CD14-positive monocyte (primary cell): ENCODE data around the gene IFIT1. TPM values are rescaled to one million over a fixed set of nuclear protein-coding genes. Genes with fewer than 3 reads are reported as not detected.

Experiments
- DNase-seq, 3 donors: peaks; one replicate each; pipeline ENCODE4 v3.0.0-alpha.2; 2011 to 2022
- H2AFZ ChIP-seq: 2 replicates; pipeline ENCODE4 v1.6.0; 2012; ENCODE audit warnings: mild to moderate bottlenecking, low read depth, low read length, inconsistent platforms; ENCODE audit not compliant: insufficient read depth, poor library complexity, severe bottlenecking
- H3K27ac ChIP-seq, 2 donors: 1 replicate in 1 of 2; 2 replicates in 1 of 2; pipeline ENCODE4 v1.5.1; 2012 to 2013; ENCODE audit warnings: low read length in 2 of 2, control low read depth in 1 of 2, inconsistent platforms in 1 of 2, low read depth in 1 of 2, mild to moderate bottlenecking in 1 of 2
- H3K27me3 ChIP-seq, 2 donors: one replicate each; pipeline versions ENCODE4 v1.6.0 to v1.6.1; 2011 to 2013; ENCODE audit warnings: low read length in 2 of 2; ENCODE audit not compliant: control insufficient read depth in 2 of 2, insufficient read depth in 2 of 2
- H3K36me3 ChIP-seq, 2 donors: replicated peaks in 1 of 2; 1 replicate in 1 of 2; 2 replicates in 1 of 2; pipeline versions ENCODE4 v1.5.1 to v1.6.1; 2012 to 2013; ENCODE audit warnings: low read length in 2 of 2, control low read depth in 1 of 2, inconsistent platforms in 1 of 2, mild to moderate bottlenecking in 1 of 2; ENCODE audit not compliant: insufficient read depth in 2 of 2, control insufficient read depth in 1 of 2
- H3K4me1 ChIP-seq, 2 donors: 1 replicate in 1 of 2; 2 replicates in 1 of 2; pipeline versions ENCODE4 v1.5.1 to v1.6.1; 2012 to 2013; ENCODE audit warnings: low read length in 2 of 2, control low read depth in 1 of 2, inconsistent platforms in 1 of 2, mild to moderate bottlenecking in 1 of 2, moderate library complexity in 1 of 2; ENCODE audit not compliant: insufficient read depth in 2 of 2, control insufficient read depth in 1 of 2
- H3K4me2 ChIP-seq: replicated peaks from 2 replicates; pipeline ENCODE3; 2012; ENCODE audit warnings: low read length, moderate library complexity, mild to moderate bottlenecking; ENCODE audit not compliant: poor library complexity, severe bottlenecking; ENCODE audit errors: extremely low read depth
- H3K4me3 ChIP-seq, 3 experiments: fragments of 200-600 bp in 1 of 3; sonication (generic) in 1 of 3; replicated peaks in 1 of 3; 1 replicate in 2 of 3; 2 replicates in 1 of 3; pipeline ENCODE4 v1.5.1; 2011 to 2013; ENCODE audit warnings: low read length in 3 of 3, mild to moderate bottlenecking in 3 of 3, control low read depth in 2 of 3, low read depth in 2 of 3, inconsistent platforms in 1 of 3, moderate library complexity in 1 of 3
- H3K79me2 ChIP-seq: 2 replicates; pipeline ENCODE4 v1.6.0; 2012; ENCODE audit warnings: mild to moderate bottlenecking, control low read depth, inconsistent platforms, low read length, moderate library complexity; ENCODE audit not compliant: insufficient read depth
- H3K9ac ChIP-seq: 2 replicates; pipeline ENCODE4 v1.6.0; 2017; ENCODE audit warnings: low read length, mild to moderate bottlenecking; ENCODE audit not compliant: insufficient read depth, poor library complexity, severe bottlenecking
- H3K9me3 ChIP-seq, 2 donors: replicated peaks in 1 of 2; 1 replicate in 1 of 2; 2 replicates in 1 of 2; pipeline versions ENCODE4 v1.5.1 to v1.6.1; 2012 to 2013; ENCODE audit warnings: low read length in 2 of 2, control low read depth in 1 of 2; ENCODE audit not compliant: control insufficient read depth in 1 of 2, insufficient read depth in 1 of 2
- H4K20me1 ChIP-seq: 2 replicates; pipeline ENCODE4 v1.6.0; 2012; ENCODE audit warnings: mild to moderate bottlenecking, low read length, control low read depth, moderate library complexity; ENCODE audit not compliant: insufficient read depth
- H3K27ac Mint-ChIP-seq, 7 donors: one replicate each; pipeline ENCODE4 v1.8.0; 2020; ENCODE audit warnings: mild to moderate bottlenecking in 7 of 7, mixed read lengths in 7 of 7, moderate library complexity in 6 of 7, inconsistent platforms in 2 of 7
- H3K27me3 Mint-ChIP-seq, 3 donors: one replicate each; pipeline ENCODE4 v1.8.0; 2021 to 2022; ENCODE audit warnings: low read depth in 3 of 3, mild to moderate bottlenecking in 3 of 3, mixed read lengths in 3 of 3, moderate library complexity in 3 of 3, inconsistent platforms in 1 of 3
- H3K36me3 Mint-ChIP-seq, 2 donors: one replicate each; pipeline ENCODE4 v1.8.0; 2020; ENCODE audit warnings: mixed read lengths in 2 of 2, inconsistent platforms in 1 of 2, mild to moderate bottlenecking in 1 of 2
- H3K4me1 Mint-ChIP-seq: one replicate; pipeline ENCODE4 v1.8.0; 2020; ENCODE audit warnings: mild to moderate bottlenecking, mixed read lengths
- H3K4me3 Mint-ChIP-seq, 2 donors: one replicate each; pipeline ENCODE4 v1.8.0; 2020; ENCODE audit warnings: mild to moderate bottlenecking in 2 of 2, mixed read lengths in 2 of 2, moderate library complexity in 1 of 2
- H3K9me3 Mint-ChIP-seq, 7 donors: one replicate each; pipeline ENCODE4 v1.8.0; 2020 to 2022; ENCODE audit warnings: mixed read lengths in 7 of 7, mild to moderate bottlenecking in 6 of 7, moderate library complexity in 6 of 7, inconsistent platforms in 2 of 7
- CTCF ChIP-seq: fragments of 200-600 bp; IDR thresholded peaks from one replicate; pipeline ENCODE4 v1.8.0; 2022; ENCODE audit warnings: antibody characterized with exemption, mild to moderate bottlenecking
- intact Hi-C, 2 donors: fragments of 100-400 bp; cut with micrococcal nuclease; formaldehyde crosslinking; loops; one replicate each; pipeline versions ENCODE4 v1.15.0 to v1.15.1; 2023
- polyA plus RNA-seq, 3 donors: library from polyadenylated mRNA; depleted of rRNA in 1 of 3; unstranded in 2 of 3; stranded (reverse) in 1 of 3; fragments of 300-500 nt in 2 of 3; fragments of >200 nt in 1 of 3; fragmentation: Illumina TruSeq in 2 of 3; gene quantifications; 1 replicate in 2 of 3; 2 replicates in 1 of 3; pipeline ENCODE4 v1.2.3, GENCODE V29; 2012 to 2021

IFIT1 gene
- polyA plus RNA-seq, 3 donors = 4.8 to 17.1 (median 12.1) TPM

DNA sequence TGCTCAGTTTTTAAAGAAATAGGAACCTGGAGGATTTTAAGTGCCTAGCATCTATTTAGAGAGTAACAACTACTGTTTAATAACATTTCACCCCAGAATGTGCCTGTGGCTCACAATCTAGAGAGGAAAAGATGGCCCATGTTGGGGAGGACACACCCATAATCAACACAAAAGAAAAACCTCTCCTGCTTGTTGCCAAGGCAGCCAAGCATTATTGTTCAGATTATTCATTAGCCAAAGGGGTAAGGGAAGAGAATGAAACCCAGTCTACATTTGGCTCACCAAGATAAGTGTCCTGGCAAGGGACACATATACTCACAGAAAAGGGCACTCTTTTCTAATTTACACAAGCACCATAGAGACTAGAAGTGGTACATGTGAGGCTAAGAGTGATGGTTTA is 32.3 kb upstream of the IFIT1 start:
- H3K4me1 ChIP-seq = peaks cover 12 to 17% of the 10 kb centered on the region in 2 donors
- Mint-ChIP-seq H3K27me3 (peaks cover 0 to 3% (median 0%) of the 10 kb centered on the region in 3 donors), H3K4me3 (no peak overlapping the region), H3K9me3 (no peaks in the 10 kb centered on the region), H3K36me3 (no peaks in the 10 kb centered on the region), H3K4me1 (peaks cover 16% of the 10 kb centered on the region), H3K27ac (no peak overlapping the region)
- no peaks in the 10 kb centered on the region for H3K27me3 ChIP-seq
- intact Hi-C loops = no loop called here
- DNase-seq = no peak
- no peak for TF ChIP-seq CTCF
- H2AFZ ChIP-seq = no peak overlapping the region
- no peak overlapping the region for H3K9ac ChIP-seq
- no peaks in the 10 kb centered on the region for H4K20me1 ChIP-seq
- no peak overlapping the region for H3K27ac ChIP-seq
- H3K79me2 ChIP-seq = no peaks in the 10 kb centered on the region
- no peak overlapping the region for H3K4me3 ChIP-seq
- no peaks in the 10 kb centered on the region for H3K9me3 ChIP-seq
- H3K4me2 ChIP-seq = no peak overlapping the region
- H3K36me3 ChIP-seq = no peaks in the 10 kb centered on the region

DNA sequence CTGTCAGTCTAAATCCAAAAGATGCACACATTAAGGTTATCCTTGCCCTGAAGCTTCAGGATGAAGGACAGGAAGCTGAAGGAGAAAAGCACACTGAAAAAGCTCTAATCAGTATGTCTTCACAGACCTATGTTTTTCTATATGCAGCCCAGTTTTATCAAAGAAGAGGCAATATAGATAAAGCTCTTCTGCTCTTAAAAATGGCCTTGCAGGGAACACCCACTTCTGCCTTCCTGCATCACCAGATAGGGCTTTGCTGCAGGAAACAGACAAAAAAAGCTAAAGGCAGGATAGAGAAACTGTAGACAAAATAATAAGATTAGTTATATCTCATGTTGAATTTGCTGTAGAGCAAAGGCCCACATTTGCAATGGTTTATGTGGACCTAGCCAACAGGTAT is 29.5 kb upstream of the IFIT1 start:
- Histone ChIP-seq H2AFZ (no peak overlapping the region), H4K20me1 (no peaks in the 10 kb centered on the region), H3K36me3 (no peaks in the 10 kb centered on the region), H3K4me2 (no peak overlapping the region), H3K4me1 (peaks cover 12 to 17% of the 10 kb centered on the region in 2 donors), H3K79me2 (no peaks in the 10 kb centered on the region), H3K4me3 (no peak overlapping the region), H3K27ac (no peak overlapping the region), H3K27me3 (no peaks in the 10 kb centered on the region), H3K9ac (no peak overlapping the region), H3K9me3 (no peaks in the 10 kb centered on the region)
- Mint-ChIP-seq H3K27ac (no peak overlapping the region), H3K36me3 (no peaks in the 10 kb centered on the region), H3K4me3 (no peak overlapping the region), H3K27me3 (peaks cover 0 to 3% (median 0%) of the 10 kb centered on the region in 3 donors), H3K9me3 (peaks cover 0 to 2% (median 0%) of the 10 kb centered on the region in 7 donors), H3K4me1 (peaks cover 22% of the 10 kb centered on the region)
- intact Hi-C loops = no loop called here
- no peak for DNase-seq
- no peak for TF ChIP-seq CTCF
